HG03280 (cell line): ENCODE data around the gene DUSP15.
"Not testable (repeated sequence)": the region's sequence is repeated elsewhere in the genome, so short reads cannot be mapped to it uniquely, and the experiment has no call there.

Experiments used
- ATAC-seq: cut with Tn5 transposase; IDR thresholded peaks from one replicate; pipeline ENCODE4 v1.9.1; 2021; ENCODE audit warnings: mild to moderate bottlenecking, moderate library complexity; ENCODE audit not compliant: unreplicated experiment

Gene DUSP15

GRCh38 chr20:31840906-31841816, 29.2 kb downstream of the DUSP15 start:
- no peak for ATAC-seq

GRCh38 chr20:31839782-31840487, 30.4 kb downstream of the DUSP15 start:
- no peak for ATAC-seq

GRCh38 chr20:31838646-31839292, 31.6 kb downstream of the DUSP15 start:
- no peak for ATAC-seq

GRCh38 chr20:31837896-31838397, 32.4 kb downstream of the DUSP15 start:
- no peak for ATAC-seq

- no peak for ATAC-seq
Measured at GRCh38 chr20:31836853-31837608, 33.3 kb downstream of the DUSP15 start.

GRCh38 chr20:31835977-31836852, 34.1 kb downstream of the DUSP15 start:
- peak; percentile 60 for ATAC-seq

GRCh38 chr20:31835554-31835953, 34.8 kb downstream of the DUSP15 start:
- no peak for ATAC-seq

- no peak for ATAC-seq
Measured at GRCh38 chr20:31833931-31834521, 36.3 kb downstream of the DUSP15 start.

GRCh38 chr20:31833130-31833930, 37.0 kb downstream of the DUSP15 start:
- no peak for ATAC-seq

GRCh38 chr20:31831771-31832306, 38.5 kb downstream of the DUSP15 start:
- no peak for ATAC-seq

GRCh38 chr20:31831211-31831610, 39.1 kb downstream of the DUSP15 start:
- no peak for ATAC-seq

GRCh38 chr20:31830406-31830981, 39.8 kb downstream of the DUSP15 start:
- no peak for ATAC-seq

- no peak for ATAC-seq
Measured at GRCh38 chr20:31829731-31830130, 40.6 kb downstream of the DUSP15 start.

- ATAC-seq, result not testable (repeated sequence)
Measured at GRCh38 chr20:31828016-31828415, 42.3 kb downstream of the DUSP15 start.

- no peak for ATAC-seq
Measured at GRCh38 chr20:31827059-31827458, 43.3 kb downstream of the DUSP15 start.

GRCh38 chr20:31826074-31826473, 44.3 kb downstream of the DUSP15 start:
- ATAC-seq, result no peak

GRCh38 chr20:31824554-31825313, 45.6 kb downstream of the DUSP15 start:
- no peak for ATAC-seq
